Measurements from ENCODE around the gene ALOX5. TPM values are rescaled to one million over a fixed set of nuclear protein-coding genes. Genes with fewer than 3 reads are reported as not detected.

The ALOX5 gene
- not detected in 2 replicates for total RNA-seq

GRCh38 chr10:45373576-45374349, at the start of gene ALOX5:
Gene ALOX5, plus strand, starts transcription at chr10:45374216. Its CDS starts 64 bp downstream, at chr10:45374280.

Other genes with a start within 250 kb of the ALOX5 start
- under 0.01 TPM in 1 of 2 replicates, not detected in the other for gene OR13A1, start 58.6 kb upstream of the ALOX5 start, total RNA-seq